ENCODE measurements around the gene HNF4A.

HNF4A gene

GRCh38 chr20:44401770-44402390 lies 46.4 kb downstream of the HNF4A start:
- peaks cover 7% of the 10 kb centered on the region; the same call in 1 of the 2 replicates for H3K4me1 ChIP-seq
- TF ChIP-seq CTCF (IDR thresholded peaks at IDR 0.05; ENCODE audit: low read depth, low read length) = no peak
- H3K27me3 ChIP-seq = no peaks in the 10 kb centered on the region
- DNase-seq = no peak
- H3K36me3 ChIP-seq = no peaks in the 10 kb centered on the region
- H3K9me3 ChIP-seq = no peaks in the 10 kb centered on the region
- no peak overlapping the region for H3K4me3 ChIP-seq (ENCODE audit: low read depth, low read length)

- Histone ChIP-seq H3K4me1 (peaks cover 7% of the 10 kb centered on the region; the same call in 1 of the 2 replicates), H3K9me3 (no peaks in the 10 kb centered on the region), H3K36me3 (no peaks in the 10 kb centered on the region), H3K27me3 (no peaks in the 10 kb centered on the region), H3K4me3 (ENCODE audit: low read depth, low read length) (peak overlapping the region; percentile 26)
- DNase-seq = peak; percentile 55
- no peak for TF ChIP-seq CTCF (IDR thresholded peaks at IDR 0.05; ENCODE audit: low read depth, low read length)
Measured at GRCh38 chr20:44402391-44403193, 47.1 kb downstream of the HNF4A start.

- no peak for TF ChIP-seq CTCF (IDR thresholded peaks at IDR 0.05; ENCODE audit: low read depth, low read length)
- no peaks in the 10 kb centered on the region for H3K9me3 ChIP-seq
- DNase-seq = no peak
- no peak overlapping the region for H3K4me3 ChIP-seq (ENCODE audit: low read depth, low read length)
- peaks cover 7% of the 10 kb centered on the region; the same call in 1 of the 2 replicates for H3K4me1 ChIP-seq
- H3K36me3 ChIP-seq = no peaks in the 10 kb centered on the region
- no peaks in the 10 kb centered on the region for H3K27me3 ChIP-seq
Measured at GRCh38 chr20:44403194-44404112, 48.0 kb downstream of the HNF4A start.

- Histone ChIP-seq H3K4me1 (peaks cover 7% of the 10 kb centered on the region; the same call in 1 of the 2 replicates), H3K27me3 (no peaks in the 10 kb centered on the region), H3K4me3 (ENCODE audit: low read depth, low read length) (no peak overlapping the region), H3K36me3 (no peaks in the 10 kb centered on the region), H3K9me3 (no peaks in the 10 kb centered on the region)
- TF ChIP-seq CTCF (IDR thresholded peaks at IDR 0.05; ENCODE audit: low read depth, low read length) = no peak
- no peak for DNase-seq
Measured at GRCh38 chr20:44404204-44405181, 49.0 kb downstream of the HNF4A start.

- Histone ChIP-seq H3K27me3 (no peaks in the 10 kb centered on the region), H3K9me3 (no peaks in the 10 kb centered on the region), H3K4me1 (peaks cover 7% of the 10 kb centered on the region; the same call in 1 of the 2 replicates), H3K4me3 (ENCODE audit: low read depth, low read length) (no peak overlapping the region), H3K36me3 (no peaks in the 10 kb centered on the region)
- TF ChIP-seq CTCF (IDR thresholded peaks at IDR 0.05; ENCODE audit: low read depth, low read length) = no peak
- DNase-seq = no peak
Measured at GRCh38 chr20:44405257-44405656, 49.8 kb downstream of the HNF4A start.
